ENCODE results near the gene SUSD3.

DNA sequence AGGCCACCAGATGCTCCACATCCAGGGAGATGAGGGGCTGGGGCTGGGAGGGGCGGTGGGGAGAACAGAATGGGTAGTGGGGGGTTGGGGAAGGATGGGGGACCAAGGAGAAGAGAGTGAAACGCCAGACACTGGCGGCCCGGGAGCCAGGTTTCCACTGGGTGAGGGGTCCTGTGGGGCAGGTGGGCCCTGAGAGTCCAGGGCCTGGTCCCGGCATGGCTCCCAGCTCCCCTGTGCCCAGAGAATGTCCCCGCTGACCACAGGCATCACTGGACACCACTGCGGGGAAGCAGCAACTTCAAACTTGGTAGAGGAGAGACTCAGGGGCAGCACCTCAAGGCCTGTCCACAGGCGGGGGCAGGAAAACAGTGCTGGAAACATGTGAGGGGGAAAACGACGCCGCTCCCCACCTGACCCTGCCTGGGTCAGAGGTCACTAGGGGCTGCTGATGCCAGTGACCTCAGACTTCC is 62.4 kb downstream of the SUSD3 start:
- no peak for TF ChIP-seq POLR2AphosphoS5 (IDR thresholded peaks at IDR 0.05; ENCODE audit: low read depth)
- TF ChIP-seq, protein P1, sequence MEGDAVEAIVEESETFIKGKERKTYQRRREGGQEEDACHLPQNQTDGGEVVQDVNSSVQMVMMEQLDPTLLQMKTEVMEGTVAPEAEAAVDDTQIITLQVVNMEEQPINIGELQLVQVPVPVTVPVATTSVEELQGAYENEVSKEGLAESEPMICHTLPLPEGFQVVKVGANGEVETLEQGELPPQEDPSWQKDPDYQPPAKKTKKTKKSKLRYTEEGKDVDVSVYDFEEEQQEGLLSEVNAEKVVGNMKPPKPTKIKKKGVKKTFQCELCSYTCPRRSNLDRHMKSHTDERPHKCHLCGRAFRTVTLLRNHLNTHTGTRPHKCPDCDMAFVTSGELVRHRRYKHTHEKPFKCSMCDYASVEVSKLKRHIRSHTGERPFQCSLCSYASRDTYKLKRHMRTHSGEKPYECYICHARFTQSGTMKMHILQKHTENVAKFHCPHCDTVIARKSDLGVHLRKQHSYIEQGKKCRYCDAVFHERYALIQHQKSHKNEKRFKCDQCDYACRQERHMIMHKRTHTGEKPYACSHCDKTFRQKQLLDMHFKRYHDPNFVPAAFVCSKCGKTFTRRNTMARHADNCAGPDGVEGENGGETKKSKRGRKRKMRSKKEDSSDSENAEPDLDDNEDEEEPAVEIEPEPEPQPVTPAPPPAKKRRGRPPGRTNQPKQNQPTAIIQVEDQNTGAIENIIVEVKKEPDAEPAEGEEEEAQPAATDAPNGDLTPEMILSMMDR (IDR thresholded peaks at IDR 0.05; ENCODE audit: insufficient read depth, low read length), result no peak

All from HL-60 (cell line).